A673 (cell line): ENCODE data around the gene BRINP2. TPM values are rescaled to one million over a fixed set of nuclear protein-coding genes. Genes with fewer than 3 reads are reported as not detected.

ENCODE experiments used
- BruUV-seq: library from RNA; stranded (reverse); fragments of 400-500 nt; replicated peaks from 2 replicates; lab custom pipeline; 2021; lab: Mats Ljungman, UMichigan
- CTCF ChIA-PET: fragments of 300-600 bp; sonication (Branson Sonifier 250); formaldehyde crosslinking; loops from one replicate; lab custom pipeline; 2022; ENCODE audit warnings: antibody characterized with exemption; lab: Charles Lee
- POLR2A ChIA-PET: fragments of 300-600 bp; sonication (Branson Sonifier 250); formaldehyde crosslinking; loops from one replicate; lab custom pipeline; 2022; ENCODE audit warnings: antibody characterized with exemption; ENCODE audit not compliant: low non-redundant PET; lab: Charles Lee
- DNase-seq: peaks from one replicate; pipeline ENCODE4 v3.0.0-alpha.2; 2015; ENCODE audit warnings: low spot score
- H3K27ac ChIP-seq: fragments of 200-600 bp; sonication (generic); 2 replicates; pipeline ENCODE4 v1.5.1; 2016; ENCODE audit warnings: mixed run types, low read depth, mild to moderate bottlenecking, mixed read lengths, antibody characterized with exemption, low read length; ENCODE audit not compliant: poor library complexity, severe bottlenecking
- H3K27me3 ChIP-seq: fragments of 200-600 bp; sonication (generic); replicated peaks from 2 replicates; pipeline ENCODE4 v1.6.1; 2017; ENCODE audit warnings: mixed run types, low read depth, mild to moderate bottlenecking, mixed read lengths, antibody characterized with exemption, low read length; ENCODE audit not compliant: insufficient read depth, poor library complexity
- H3K36me3 ChIP-seq: fragments of 200-600 bp; sonication (generic); 2 replicates; pipeline ENCODE4 v1.6.1; 2016; ENCODE audit warnings: mixed run types, mild to moderate bottlenecking, mixed read lengths, antibody characterized with exemption, low read length; ENCODE audit not compliant: insufficient read depth, poor library complexity, severe bottlenecking
- H3K4me1 ChIP-seq: fragments of 200-600 bp; sonication (generic); 2 replicates; pipeline ENCODE4 v1.6.1; 2017; ENCODE audit warnings: mixed run types, mild to moderate bottlenecking, mixed read lengths, antibody characterized with exemption, low read length; ENCODE audit not compliant: insufficient read depth, poor library complexity, severe bottlenecking
- H3K4me3 ChIP-seq: fragments of 200-600 bp; sonication (generic); 2 replicates; pipeline ENCODE4 v1.5.1; 2016; ENCODE audit warnings: low read depth, mixed run types, mild to moderate bottlenecking, mixed read lengths, low read length; ENCODE audit not compliant: poor library complexity, severe bottlenecking
- H3K9me3 ChIP-seq: fragments of 200-600 bp; sonication (generic); 2 replicates; pipeline ENCODE4 v1.6.1; 2016; ENCODE audit warnings: mixed run types, low read depth, mild to moderate bottlenecking, mixed read lengths, antibody characterized with exemption, low read length; ENCODE audit not compliant: poor library complexity, severe bottlenecking
- EZH2 ChIP-seq: fragments of 200-600 bp; sonication (generic); IDR thresholded peaks from 2 replicates; pipeline ENCODE4 v1.6.1; 2017; ENCODE audit warnings: borderline replicate concordance, low read depth, mild to moderate bottlenecking, mixed read lengths, antibody characterized with exemption, low read length; ENCODE audit not compliant: poor library complexity, severe bottlenecking
- intact Hi-C: fragments of 100-400 bp; cut with micrococcal nuclease; formaldehyde crosslinking; loops from one replicate; pipeline ENCODE4 v1.10.0; 2022; ENCODE audit not compliant: unreplicated experiment
- total RNA-seq: library from RNA; stranded (reverse); gene quantifications from 2 replicates; pipeline ENCODE4 v1.2.3, GENCODE V29; 2021
- TF ChIP-seq, protein P1 (sequence below): fragments of 300-800, 200-600 bp; sonication (generic); conservative IDR thresholded peaks from 2 replicates; pipeline ENCODE4 v1.5.1; 2017; ENCODE audit warnings: low read depth, mild to moderate bottlenecking, antibody characterized with exemption, low read length, moderate library complexity, mixed read lengths

Gene BRINP2
- total RNA-seq, 1 experiment from 2014 or later, result 0.67 TPM

DNA sequence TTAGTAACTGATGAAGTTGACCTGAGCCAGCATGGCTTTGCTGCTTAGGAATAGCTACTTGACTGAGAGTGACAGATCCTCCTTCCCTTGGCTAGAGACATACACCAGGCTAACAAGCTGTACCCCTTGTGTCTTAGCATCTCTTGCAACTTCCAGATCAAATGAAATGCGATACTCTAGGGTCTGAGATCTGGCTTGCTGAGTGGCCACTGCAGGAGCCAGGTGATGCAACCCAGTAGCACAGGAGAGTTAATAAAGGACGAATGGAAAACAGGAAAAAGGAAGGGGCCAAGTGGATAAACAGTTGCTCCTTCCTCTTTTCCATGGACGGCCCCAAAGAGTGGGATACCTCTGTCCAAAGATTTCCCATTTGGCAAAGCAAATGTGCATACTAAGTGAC is 44.5 kb upstream of the BRINP2 start:
- ChIA-PET POLR2A (no interaction called here), CTCF (no interaction called here)
- BruUV-seq, result no TSS peak

GRCh38 chr1:177128665-177129281 is 42.0 kb upstream of the BRINP2 start:
- intact Hi-C loops, result no loop called here
- Histone ChIP-seq H3K9me3 (no peaks in the 10 kb centered on the region), H3K27me3 (no peaks in the 10 kb centered on the region), H3K27ac (no peak overlapping the region), H3K36me3 (no peaks in the 10 kb centered on the region), H3K4me1 (no peaks in the 10 kb centered on the region), H3K4me3 (no peak overlapping the region)
- ChIA-PET POLR2A (no interaction called here), CTCF (no interaction called here)
- TF ChIP-seq, protein P1, sequence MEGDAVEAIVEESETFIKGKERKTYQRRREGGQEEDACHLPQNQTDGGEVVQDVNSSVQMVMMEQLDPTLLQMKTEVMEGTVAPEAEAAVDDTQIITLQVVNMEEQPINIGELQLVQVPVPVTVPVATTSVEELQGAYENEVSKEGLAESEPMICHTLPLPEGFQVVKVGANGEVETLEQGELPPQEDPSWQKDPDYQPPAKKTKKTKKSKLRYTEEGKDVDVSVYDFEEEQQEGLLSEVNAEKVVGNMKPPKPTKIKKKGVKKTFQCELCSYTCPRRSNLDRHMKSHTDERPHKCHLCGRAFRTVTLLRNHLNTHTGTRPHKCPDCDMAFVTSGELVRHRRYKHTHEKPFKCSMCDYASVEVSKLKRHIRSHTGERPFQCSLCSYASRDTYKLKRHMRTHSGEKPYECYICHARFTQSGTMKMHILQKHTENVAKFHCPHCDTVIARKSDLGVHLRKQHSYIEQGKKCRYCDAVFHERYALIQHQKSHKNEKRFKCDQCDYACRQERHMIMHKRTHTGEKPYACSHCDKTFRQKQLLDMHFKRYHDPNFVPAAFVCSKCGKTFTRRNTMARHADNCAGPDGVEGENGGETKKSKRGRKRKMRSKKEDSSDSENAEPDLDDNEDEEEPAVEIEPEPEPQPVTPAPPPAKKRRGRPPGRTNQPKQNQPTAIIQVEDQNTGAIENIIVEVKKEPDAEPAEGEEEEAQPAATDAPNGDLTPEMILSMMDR, result no peak
- no peak for TF ChIP-seq EZH2
- no peak for DNase-seq
- no TSS peak for BruUV-seq

More for the DNA sequence above, 44.5 kb upstream of the BRINP2 start:
- H3K27ac ChIP-seq, result no peak overlapping the region
- TF ChIP-seq, protein P1, result no peak
- TF ChIP-seq EZH2, result no peak
- no peaks in the 10 kb centered on the region for H3K4me1 ChIP-seq
- DNase-seq, result no peak
- no peaks in the 10 kb centered on the region for H3K36me3 ChIP-seq
- intact Hi-C loops, result no loop called here
- H3K4me3 ChIP-seq, result no peak overlapping the region
- no peaks in the 10 kb centered on the region for H3K27me3 ChIP-seq
- no peaks in the 10 kb centered on the region for H3K9me3 ChIP-seq

DNA sequence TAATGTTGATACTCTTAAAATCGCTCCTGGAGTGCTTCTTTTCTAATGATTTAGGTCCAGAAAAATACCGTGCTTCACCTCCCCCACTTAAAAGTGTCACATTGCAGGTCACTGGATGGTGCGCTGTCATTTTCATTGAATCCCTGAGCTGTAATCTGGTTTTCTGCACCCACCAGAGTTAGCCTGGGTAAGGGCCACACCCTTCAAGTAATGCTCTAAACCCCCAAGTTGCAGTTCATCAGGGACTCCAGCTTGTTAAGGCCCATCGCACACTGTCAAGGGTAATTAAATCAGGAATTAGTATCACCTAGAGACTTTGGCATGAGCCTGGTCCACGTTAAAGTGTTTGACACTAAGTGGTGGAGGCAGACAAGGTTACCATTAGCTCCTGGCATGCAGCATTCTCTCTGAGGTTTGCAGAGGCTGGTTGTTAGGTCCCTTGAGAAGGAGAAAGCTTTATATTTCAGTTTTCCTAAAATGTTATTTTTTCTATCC is 40.3 kb upstream of the BRINP2 start:
- no peak for DNase-seq
- intact Hi-C loops, result no loop called here
- Histone ChIP-seq H3K4me3 (no peak overlapping the region), H3K27me3 (no peaks in the 10 kb centered on the region), H3K4me1 (no peaks in the 10 kb centered on the region), H3K36me3 (no peaks in the 10 kb centered on the region), H3K9me3 (no peaks in the 10 kb centered on the region), H3K27ac (no peak overlapping the region)
- ChIA-PET CTCF (no interaction called here), POLR2A (no interaction called here)
- BruUV-seq, result no TSS peak
- no peak for TF ChIP-seq EZH2
- TF ChIP-seq, protein P1, result no peak
